K562 (cell line): ENCODE data around the gene OR4E2. TPM values are rescaled to one million over a fixed set of nuclear protein-coding genes. Genes with fewer than 3 reads are reported as not detected.

Experiments used
- ATAC-seq: fragments of 200-7000 bp; cut with Tn5 transposase; 3 replicates; pipeline ENCODE4 v1.9.1; 2020; ENCODE audit warnings: moderate library complexity
- BruUV-seq: library from RNA; stranded (reverse); fragments of 400-500 nt; replicated peaks from 2 replicates; lab custom pipeline; 2021; lab: Mats Ljungman, UMichigan
- CTCF ChIA-PET: fragments of 300-600 bp; formaldehyde crosslinking; extraction: SDS; loops from one replicate; lab custom pipeline; 2021; ENCODE audit warnings: low intra/inter-chr PET ratio; lab: Yijun Ruan, JAX
- POLR2A ChIA-PET: fragments of 300-600, 350-650 bp; sonication (Branson Sonifier 250); formaldehyde crosslinking; extraction: SDS; loops from one replicate; lab custom pipeline; 2021; ENCODE audit warnings: antibody characterized with exemption, inconsistent platforms; lab: Yijun Ruan, JAX
- DNase-seq, 4 experiments: peaks; one replicate each; pipeline versions ENCODE4 v3.0.0 to v3.0.0-alpha.2; 2011 to 2018; ENCODE audit warnings: low spot score in 3 of 4, mixed read lengths in 3 of 4; ENCODE audit errors: extremely low read depth in 1 of 4
- FAIRE-seq: peaks from 2 replicates; lab custom pipeline; 2011; peaks lifted over from hg19 to GRCh38; lab: Jason Lieb, UNC
- H2AFZ ChIP-seq: 2 replicates; pipeline ENCODE4 v1.6.0; 2011; ENCODE audit warnings: low read depth, low read length, control low read depth, inconsistent platforms
- H3K27ac ChIP-seq: fragments of 200-600 bp; 3 replicates; pipeline ENCODE4 v1.8.0; 2011; ENCODE audit warnings: low read depth, mild to moderate bottlenecking, control low read depth, inconsistent platforms, low read length, moderate library complexity, mixed read lengths; ENCODE audit errors: extremely low read depth
- H3K27me3 ChIP-seq, 2 experiments: fragments of 300-600 bp in 1 of 2; 2 replicates in 1 of 2; 3 replicates in 1 of 2; pipeline versions ENCODE4 v1.6.0 to v1.8.0; 2011; ENCODE audit warnings: inconsistent platforms in 2 of 2, low read length in 2 of 2, mild to moderate bottlenecking in 1 of 2, mixed read lengths in 1 of 2, moderate library complexity in 1 of 2; ENCODE audit not compliant: control insufficient read depth in 2 of 2, insufficient read depth in 2 of 2
- H3K36me3 ChIP-seq: fragments of 300-600 bp; 3 replicates; pipeline ENCODE4 v1.8.0; 2011; ENCODE audit warnings: mild to moderate bottlenecking, low read length, inconsistent platforms; ENCODE audit not compliant: control insufficient read depth, insufficient read depth
- H3K4me1 ChIP-seq, 2 experiments: fragments of 200-600 bp in 1 of 2; replicated peaks in 1 of 2; 2 replicates in 1 of 2; 3 replicates in 1 of 2; pipeline versions ENCODE4 v1.5.1 to v1.8.0; 2011; ENCODE audit warnings: inconsistent platforms in 2 of 2, low read length in 2 of 2, mild to moderate bottlenecking in 1 of 2, mixed read lengths in 1 of 2, moderate library complexity in 1 of 2; ENCODE audit not compliant: control insufficient read depth in 2 of 2, insufficient read depth in 2 of 2
- H3K4me2 ChIP-seq: 2 replicates; pipeline ENCODE4 v1.6.1; 2011; ENCODE audit warnings: low read length, control low read depth, inconsistent platforms, mixed read lengths; ENCODE audit not compliant: insufficient read depth
- H3K4me3 ChIP-seq: fragments of 200-600 bp; sonication (generic), shearing (Covaris generic); 2 replicates; pipeline ENCODE4 v1.5.1; 2016; ENCODE audit warnings: control low read depth, inconsistent platforms
- H3K79me2 ChIP-seq: fragments of 200-600 bp; 3 replicates; pipeline ENCODE4 v1.8.0; 2011; ENCODE audit warnings: low read length, inconsistent platforms; ENCODE audit not compliant: control insufficient read depth, insufficient read depth
- H3K9ac ChIP-seq, 2 experiments: 2 replicates each; pipeline versions ENCODE4 v1.6.0 to v1.6.1; 2011; ENCODE audit warnings: low read depth in 2 of 2, low read length in 2 of 2, control low read depth in 1 of 2, inconsistent platforms in 1 of 2, mild to moderate bottlenecking in 1 of 2, mixed read lengths in 1 of 2; ENCODE audit not compliant: insufficient read depth in 1 of 2
- H3K9me1 ChIP-seq: one replicate; pipeline ENCODE4 v1.6.0; 2011; ENCODE audit warnings: inconsistent platforms, mild to moderate bottlenecking, low read length, moderate library complexity; ENCODE audit not compliant: control insufficient read depth, insufficient read depth
- H3K9me3 ChIP-seq: replicated peaks from 2 replicates; pipeline ENCODE4 v1.5.1; 2011; ENCODE audit warnings: low read depth, low read length, inconsistent platforms; ENCODE audit not compliant: control insufficient read depth, insufficient read depth
- H4K20me1 ChIP-seq: replicated peaks from 2 replicates; pipeline ENCODE4 v1.6.1; 2011; ENCODE audit warnings: low read length, inconsistent platforms, mixed read lengths; ENCODE audit not compliant: control insufficient read depth, insufficient read depth
- MTF1 ChIP-seq: fragments of 250-450 bp; sonication (Bioruptor Pico); IDR thresholded peaks from 2 replicates; pipeline ENCODE4 v1.9.0; 2021; ENCODE audit warnings: moderate library complexity, mild to moderate bottlenecking, inconsistent platforms, borderline replicate concordance
- NCOR1 ChIP-seq: fragments of 450-650 bp; IDR thresholded peaks from 2 replicates; pipeline ENCODE4 v1.6.1; 2016; ENCODE audit warnings: mild to moderate bottlenecking, moderate library complexity
- THAP12 ChIP-seq: fragments of 250-450 bp; sonication (Bioruptor Pico); IDR thresholded peaks from 2 replicates; pipeline ENCODE4 v1.9.0; 2021; ENCODE audit warnings: mild to moderate bottlenecking, inconsistent platforms
- WGBS: fragments of 100-300 bp; shearing (Covaris generic); methylation state at CpG from one replicate; pipeline ENCODE4 v1.1.6; 2016; ENCODE audit warnings: low coverage, mixed read lengths; ENCODE audit not compliant: insufficient coverage; ENCODE audit errors: missing lambda C conversion rate; 5-methylcytosine and 5-hydroxymethylcytosine counted together
- in situ Hi-C: fragments of 300-500 bp; cut with MboI; formaldehyde crosslinking; loops from 4 replicates; pipeline ENCODE4 v1.15.0; 2018; ENCODE audit warnings: inconsistent platforms, mixed read lengths
- intact Hi-C: fragments of 100-400 bp; cut with micrococcal nuclease; formaldehyde crosslinking; loops from 2 replicates; pipeline ENCODE4 v1.14.2; 2022
- polyA plus RNA-seq, 8 experiments: library from polyadenylated mRNA; depleted of rRNA in 4 of 8; stranded (reverse) in 5 of 8; unstranded in 3 of 8; fragments of >200 nt; fragmentation: Nextera tagmentation in 2 of 8; fragmentation: Illumina TruSeq in 1 of 8; extraction: Ambion mirVana in 2 of 8; extraction: Trizol in 1 of 8; gene quantifications; 2 replicates each; pipeline versions ENCODE4 v1.2.1 to v1.2.3, GENCODE V29; 2011 to 2014; ENCODE audit warnings: inconsistent platforms in 1 of 8, missing spikeins in 1 of 8
- total RNA-seq, 7 experiments: library from RNA; depleted of rRNA in 6 of 7; stranded (reverse); fragments of >200 nt in 6 of 7; fragmentation: Illumina TruSeq in 2 of 7; extraction: Trizol in 2 of 7; gene quantifications; 2 replicates each; pipeline versions ENCODE4 v1.2.1 to v1.2.3, GENCODE V29; 2011 to 2021; ENCODE audit warnings: low replicate concordance in 1 of 7
- TF ChIP-seq, protein P1 (sequence below), 2 experiments: fragments of 250-450 bp in 1 of 2; fragments of 450-650 bp in 1 of 2; sonication (Bioruptor Pico) in 1 of 2; IDR thresholded peaks; 2 replicates each; pipeline versions ENCODE4 v1.6.1 to v1.8.0; 2016 to 2021; ENCODE audit warnings: mild to moderate bottlenecking in 2 of 2, moderate library complexity in 2 of 2, missing compliant biosample characterization in 1 of 2, missing genetic modification characterization in 1 of 2

OR4E2 gene
- total and polyA plus RNA-seq, 9 of the 15 experiments (the other 6 are each of a cell fraction or from before 2014, with no cell fraction given): not detected

- FAIRE-seq (no peak), ATAC-seq (no peak), DNase-seq (no peak)
- Histone ChIP-seq H3K9ac (no peak overlapping the region), H3K27me3 (no peaks in the 10 kb centered on the region; a peak in 1 of 5 replicates), H2AFZ (no peak overlapping the region), H3K9me3 (no peaks in the 10 kb centered on the region), H3K4me3 (no peak overlapping the region), H3K4me2 (no peak overlapping the region), H3K4me1 (no peaks in the 10 kb centered on the region), H3K9me1 (no peaks in the 10 kb centered on the region), H3K27ac (no peak overlapping the region), H3K36me3 (no peaks in the 10 kb centered on the region), H4K20me1 (no peaks in the 10 kb centered on the region), H3K79me2 (no peaks in the 10 kb centered on the region)
- in situ Hi-C loops: no loop called here
- intact Hi-C loops: no loop called here
- POLR2A ChIA-PET: no interaction called here
- CTCF ChIA-PET: no interaction called here
- WGBS: 0% methylated on average over 2 of the region's 2 CpGs
- BruUV-seq: no TSS peak
- TF ChIP-seq MTF1 (CRISPR knock-in tag) (no peak), NCOR1 (no peak), THAP12 (CRISPR knock-in tag) (no peak)
- TF ChIP-seq, protein P1, sequence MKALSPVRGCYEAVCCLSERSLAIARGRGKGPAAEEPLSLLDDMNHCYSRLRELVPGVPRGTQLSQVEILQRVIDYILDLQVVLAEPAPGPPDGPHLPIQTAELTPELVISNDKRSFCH (CRISPR knock-in tag; IDR thresholded peaks at IDR 0.05): no peak
- TF ChIP-seq, protein P1 (tag; IDR thresholded peaks at IDR 0.05): no peak
- TF ChIP-seq, all 486 proteins: peak for 0
These were observed 50.0 kb downstream of the OR4E2 start for GRCh38 chr14:21703357-21704326.
